ENCODE data around the gene LAD1.

LAD1 gene

GRCh38 chr1:201386208-201386607, 12.9 kb downstream of the LAD1 start:
- no peak overlapping the region for H3K27ac ChIP-seq (replicated peaks)
- peaks cover 2% of the 10 kb centered on the region for H3K27me3 ChIP-seq (ENCODE audit: insufficient read depth, poor library complexity, severe bottlenecking)
- no peak overlapping the region for H3K4me3 ChIP-seq (replicated peaks; ENCODE audit: insufficient read depth, low read length)
- TF ChIP-seq SPI1 (IDR thresholded peaks at IDR 0.05; ENCODE audit: borderline replicate concordance, low read depth) (no peak), CTCF (IDR thresholded peaks at IDR 0.05; ENCODE audit: insufficient read depth, low read length) (no peak), POLR2AphosphoS5 (IDR thresholded peaks at IDR 0.05; ENCODE audit: low read depth) (no peak)
- DNase-seq (ENCODE audit: low read depth in 1 of 2, low spot score in 1 of 2): no peak

DNA sequence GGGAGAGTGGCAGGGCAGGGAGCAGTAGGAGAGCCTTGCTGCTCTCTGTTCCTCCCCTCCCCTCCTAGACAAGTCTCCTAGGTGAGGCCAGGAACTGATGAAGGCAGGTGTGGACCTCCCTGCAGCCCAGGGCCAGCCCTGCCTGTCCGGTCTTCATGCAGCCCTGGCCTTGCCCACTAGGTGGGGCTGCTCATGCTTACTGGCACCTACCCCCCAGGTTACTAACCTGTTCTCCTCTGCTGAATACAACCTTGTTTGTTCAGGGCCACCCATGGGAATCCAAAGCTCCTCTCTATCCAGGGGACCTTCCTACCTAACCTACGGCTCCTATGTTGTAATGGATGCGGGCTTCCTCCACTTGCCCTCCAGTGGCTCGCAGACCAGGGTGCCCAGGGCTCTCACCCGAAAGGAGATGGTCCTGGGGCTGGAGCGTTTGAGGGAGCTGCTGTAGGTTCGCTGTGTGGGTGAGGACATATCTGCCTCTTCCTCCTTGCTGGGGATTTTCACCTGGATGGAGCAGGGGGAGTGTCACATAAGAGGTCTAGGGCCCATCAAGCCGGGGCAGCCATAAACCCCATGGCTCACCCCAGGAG, 13.7 kb downstream of the LAD1 start:
- Histone ChIP-seq H3K27ac (replicated peaks) (no peak overlapping the region), H3K27me3 (ENCODE audit: insufficient read depth, poor library complexity, severe bottlenecking) (peaks cover under 1% of the 10 kb centered on the region), H3K4me3 (replicated peaks; ENCODE audit: insufficient read depth, low read length) (no peak overlapping the region)
- no peak for TF ChIP-seq SPI1 (IDR thresholded peaks at IDR 0.05; ENCODE audit: borderline replicate concordance, low read depth)
- peak; percentile 85 for TF ChIP-seq CTCF (IDR thresholded peaks at IDR 0.05; ENCODE audit: insufficient read depth, low read length)
- peak; percentile 12 to 17 for DNase-seq (ENCODE audit: low read depth in 1 of 2, low spot score in 1 of 2)

DNA sequence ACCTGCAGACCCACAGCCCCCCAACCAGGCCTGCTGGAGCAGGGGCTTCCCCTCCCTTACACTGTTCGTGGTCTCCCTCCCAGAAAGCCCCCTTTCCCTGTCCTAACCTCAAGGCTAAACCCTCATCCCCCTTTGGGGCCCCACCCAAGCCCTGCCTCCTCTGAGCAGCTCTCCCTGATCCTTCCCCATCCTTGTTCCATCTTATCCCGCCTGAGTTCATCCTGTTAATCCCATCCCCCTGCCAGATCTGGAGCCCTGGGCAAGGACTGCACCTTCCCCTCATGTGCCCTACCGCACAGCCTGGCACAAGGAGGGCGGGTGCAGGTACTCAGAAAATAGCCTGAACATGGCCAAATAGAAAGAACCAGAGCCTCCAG, 14.7 kb downstream of the LAD1 start:
- no peaks in the 10 kb centered on the region for H3K27me3 ChIP-seq (ENCODE audit: insufficient read depth, poor library complexity, severe bottlenecking)
- no peak for DNase-seq (ENCODE audit: low read depth in 1 of 2, low spot score in 1 of 2)
- H3K4me3 ChIP-seq (replicated peaks; ENCODE audit: insufficient read depth, low read length): no peak overlapping the region
- TF ChIP-seq CTCF (IDR thresholded peaks at IDR 0.05; ENCODE audit: insufficient read depth, low read length) (no peak), POLR2AphosphoS5 (IDR thresholded peaks at IDR 0.05; ENCODE audit: low read depth) (no peak), GABPA (IDR thresholded peaks at IDR 0.05; ENCODE audit: low read depth) (no peak), REST (IDR thresholded peaks at IDR 0.05; ENCODE audit: insufficient replicate concordance, low read depth) (no peak), SPI1 (IDR thresholded peaks at IDR 0.05; ENCODE audit: borderline replicate concordance, low read depth) (no peak)
- H3K27ac ChIP-seq (replicated peaks): no peak overlapping the region

- DNase-seq (ENCODE audit: low read depth in 1 of 2, low spot score in 1 of 2): no peak
- Histone ChIP-seq H3K27ac (replicated peaks) (no peak overlapping the region), H3K4me3 (replicated peaks; ENCODE audit: insufficient read depth, low read length) (no peak overlapping the region), H3K27me3 (ENCODE audit: insufficient read depth, poor library complexity, severe bottlenecking) (no peaks in the 10 kb centered on the region)
- TF ChIP-seq POLR2AphosphoS5 (IDR thresholded peaks at IDR 0.05; ENCODE audit: low read depth) (no peak), GABPA (IDR thresholded peaks at IDR 0.05; ENCODE audit: low read depth) (no peak), REST (IDR thresholded peaks at IDR 0.05; ENCODE audit: insufficient replicate concordance, low read depth) (no peak), SPI1 (IDR thresholded peaks at IDR 0.05; ENCODE audit: borderline replicate concordance, low read depth) (no peak), CTCF (IDR thresholded peaks at IDR 0.05; ENCODE audit: insufficient read depth, low read length) (no peak)
These were observed 15.3 kb downstream of the LAD1 start for GRCh38 chr1:201383647-201384405.
